NCI-H82 treated with DMSO at 0.1 percent for 48 hours (cell line): ENCODE results near the gene SMIM8.

Experiments
- DNase-seq: peaks from one replicate; lab custom pipeline; 2025; ENCODE audit not compliant: unreplicated experiment; lab: John Stamatoyannopoulos, UW

The SMIM8 gene

GRCh38 chr6:87384038-87384437 lies 61.6 kb downstream of the SMIM8 start:
- no peak for DNase-seq

- no peak for DNase-seq
Measured at GRCh38 chr6:87384449-87384848, 62.1 kb downstream of the SMIM8 start.

- DNase-seq: no peak
Measured at GRCh38 chr6:87391334-87391733, 68.9 kb downstream of the SMIM8 start.
